GM13976 (cell line): Measurements from ENCODE around the gene DIAPH2.
"Not testable (repeated sequence)": the region's sequence is repeated elsewhere in the genome, so short reads cannot be mapped to it uniquely, and the experiment has no call there.

Experiments used
- DNase-seq: peaks from one replicate; pipeline ENCODE4 v3.0.0; 2012; ENCODE audit warnings: low spot score
- CTCF ChIP-seq: IDR thresholded peaks from 2 replicates; pipeline ENCODE4 v1.5.1; 2012; ENCODE audit warnings: borderline replicate concordance, mild to moderate bottlenecking; ENCODE audit not compliant: insufficient read depth; ENCODE audit errors: extremely low read depth, missing control alignments, control extremely low read depth
- in situ Hi-C: fragments of 300-500 bp; cut with MboI; formaldehyde crosslinking; loops from one replicate; pipeline ENCODE4 v1.12.0; 2022; ENCODE audit warnings: low sequenced_read_pairs, mixed read lengths, inconsistent platforms; ENCODE audit not compliant: unreplicated experiment

Gene DIAPH2

GRCh38 chrX:97400492-97400891 is 715.9 kb downstream of the DIAPH2 start:
- no peak for DNase-seq
- TF ChIP-seq CTCF = no peak

GRCh38 chrX:97401154-97401553 is 716.5 kb downstream of the DIAPH2 start:
- DNase-seq = no peak
- in situ Hi-C loops = no loop called here
- no peak for TF ChIP-seq CTCF

More at GRCh38 chrX:97400492-97400891, 715.9 kb downstream of the DIAPH2 start:
- in situ Hi-C loops = no loop called here

GRCh38 chrX:97401586-97402136 is 717.0 kb downstream of the DIAPH2 start:
- no peak for TF ChIP-seq CTCF
- no peak for DNase-seq
- in situ Hi-C loops = no loop called here

- TF ChIP-seq CTCF = no peak
- DNase-seq = no peak
- in situ Hi-C loops = no loop called here
Observed at GRCh38 chrX:97402333-97402732, 717.7 kb downstream of the DIAPH2 start.

- no peak for TF ChIP-seq CTCF
- DNase-seq = no peak
- in situ Hi-C loops = no loop called here
Observed at GRCh38 chrX:97402903-97403302, 718.3 kb downstream of the DIAPH2 start.

- in situ Hi-C loops = no loop called here
- TF ChIP-seq CTCF = no peak
- no peak for DNase-seq
Observed at GRCh38 chrX:97405031-97405660, 720.5 kb downstream of the DIAPH2 start.

GRCh38 chrX:97409632-97410415 is 725.2 kb downstream of the DIAPH2 start:
- DNase-seq, in situ Hi-C loops: not testable (repeated sequence)
